Measurements from ENCODE around the gene SNHG17.

- TF ChIP-seq CTCF (IDR thresholded peaks at IDR 0.05) (no peak), POLR2A (IDR thresholded peaks at IDR 0.05) (no peak)
Measured at GRCh38 chr20:38433304-38433972, 1.7 kb downstream of the SNHG17 start.

Measured in esophagus squamous epithelium (tissue), 4 donors.